ENCODE results near the gene ROCK2.

ROCK2 gene

GRCh38 chr2:11288431-11288830, 56.0 kb downstream of the ROCK2 start:
- no peak for TF ChIP-seq MYC (IDR thresholded peaks at IDR 0.05; ENCODE audit: low read depth, low read length)
- H3K4me3 ChIP-seq (ENCODE audit: low read depth, low read length): no peak overlapping the region
- DNase-seq (ENCODE audit: low read depth): no peak

GRCh38 chr2:11286749-11287148, 57.7 kb downstream of the ROCK2 start:
- no peak overlapping the region for H3K4me3 ChIP-seq (ENCODE audit: low read depth, low read length)
- TF ChIP-seq CTCF (IDR thresholded peaks at IDR 0.05; ENCODE audit: low read depth, low read length) (no peak), POLR2A (IDR thresholded peaks at IDR 0.05; ENCODE audit: extremely low read depth, insufficient read length) (no peak), MYC (IDR thresholded peaks at IDR 0.05; ENCODE audit: low read depth, low read length) (no peak)
- TF ChIP-seq, protein P1, sequence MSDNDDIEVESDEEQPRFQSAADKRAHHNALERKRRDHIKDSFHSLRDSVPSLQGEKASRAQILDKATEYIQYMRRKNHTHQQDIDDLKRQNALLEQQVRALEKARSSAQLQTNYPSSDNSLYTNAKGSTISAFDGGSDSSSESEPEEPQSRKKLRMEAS (IDR thresholded peaks at IDR 0.05; ENCODE audit: low read depth, low read length): no peak
- no peak for DNase-seq (ENCODE audit: low read depth)

GRCh38 chr2:11286323-11286722, 58.1 kb downstream of the ROCK2 start:
- DNase-seq (ENCODE audit: low read depth): no peak
- H3K4me3 ChIP-seq (ENCODE audit: low read depth, low read length): no peak overlapping the region
- TF ChIP-seq POLR2A (IDR thresholded peaks at IDR 0.05; ENCODE audit: extremely low read depth, insufficient read length) (no peak), MYC (IDR thresholded peaks at IDR 0.05; ENCODE audit: low read depth, low read length) (no peak), CTCF (IDR thresholded peaks at IDR 0.05; ENCODE audit: low read depth, low read length) (no peak)
- TF ChIP-seq, protein P1 (IDR thresholded peaks at IDR 0.05; ENCODE audit: low read depth, low read length): no peak

GRCh38 chr2:11285499-11285898, 58.9 kb downstream of the ROCK2 start:
- H3K4me3 ChIP-seq (ENCODE audit: low read depth, low read length): no peak overlapping the region
- DNase-seq (ENCODE audit: low read depth): no peak
- TF ChIP-seq CTCF (IDR thresholded peaks at IDR 0.05; ENCODE audit: low read depth, low read length): no peak
- TF ChIP-seq, protein P1 (IDR thresholded peaks at IDR 0.05; ENCODE audit: low read depth, low read length): no peak
- TF ChIP-seq MYC (IDR thresholded peaks at IDR 0.05; ENCODE audit: low read depth, low read length): no peak
- TF ChIP-seq POLR2A (IDR thresholded peaks at IDR 0.05; ENCODE audit: extremely low read depth, insufficient read length): no peak

DNA sequence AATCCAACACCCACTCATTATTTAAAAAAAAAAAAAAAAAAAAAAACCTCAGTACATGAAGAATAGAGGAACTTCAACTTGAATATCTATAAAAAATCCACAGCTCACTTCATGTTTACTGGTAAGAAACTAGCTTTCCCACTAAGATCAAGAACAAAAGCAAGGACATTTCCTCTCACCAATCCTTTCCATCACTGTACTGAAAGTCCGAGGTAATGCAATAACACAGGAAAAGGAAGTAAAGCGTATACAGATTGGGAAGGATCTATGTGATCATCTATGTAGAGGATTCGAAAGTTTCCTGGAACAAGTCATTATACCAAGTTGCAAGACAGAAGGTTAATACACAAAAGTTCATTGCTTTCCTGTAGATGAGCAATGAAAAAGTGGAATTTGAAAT, 63.2 kb downstream of the ROCK2 start:
- TF ChIP-seq MYC (IDR thresholded peaks at IDR 0.05; ENCODE audit: low read depth, low read length) (no peak), CTCF (IDR thresholded peaks at IDR 0.05; ENCODE audit: low read depth, low read length) (no peak)
- TF ChIP-seq, protein P1 (IDR thresholded peaks at IDR 0.05; ENCODE audit: low read depth, low read length): no peak
- H3K4me3 ChIP-seq (ENCODE audit: low read depth, low read length): no peak overlapping the region
- DNase-seq (ENCODE audit: low read depth): no peak

GRCh38 chr2:11280713-11281112, 63.7 kb downstream of the ROCK2 start:
- no peak for DNase-seq (ENCODE audit: low read depth)
- TF ChIP-seq CTCF (IDR thresholded peaks at IDR 0.05; ENCODE audit: low read depth, low read length): no peak
- no peak for TF ChIP-seq MYC (IDR thresholded peaks at IDR 0.05; ENCODE audit: low read depth, low read length)
- no peak for TF ChIP-seq POLR2A (IDR thresholded peaks at IDR 0.05; ENCODE audit: extremely low read depth, insufficient read length)
- TF ChIP-seq, protein P1 (IDR thresholded peaks at IDR 0.05; ENCODE audit: low read depth, low read length): no peak
- no peak overlapping the region for H3K4me3 ChIP-seq (ENCODE audit: low read depth, low read length)
